ENCODE data around the gene DEFB121. TPM values are rescaled to one million over a fixed set of nuclear protein-coding genes. Genes with fewer than 3 reads are reported as not detected.

DEFB121 gene
- total and polyA plus RNA-seq, 2 donors (not counting 1 experiment from before 2014, with no cell fraction given): not detected

DNA sequence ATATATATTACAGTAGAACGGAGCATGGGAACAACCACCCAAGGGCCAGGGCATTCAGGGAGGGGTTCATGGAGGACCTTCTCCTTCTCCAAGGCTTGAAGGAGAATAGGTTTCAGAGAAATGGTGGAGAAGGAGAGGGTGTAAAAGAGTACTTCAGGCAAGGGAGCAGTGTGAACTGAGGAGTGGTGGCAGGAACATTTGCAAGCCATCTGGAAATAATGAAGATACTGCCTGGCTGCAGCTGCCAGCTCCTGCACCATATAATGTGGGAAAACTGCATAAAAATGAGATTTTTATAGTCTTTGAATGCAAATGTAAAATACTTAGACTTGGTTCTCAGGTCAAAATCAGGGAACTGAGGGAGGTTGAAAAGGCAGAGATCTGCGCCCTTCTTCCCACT is 9.6 kb upstream of the DEFB121 start:
- Histone ChIP-seq H2AFZ (ENCODE audit: insufficient read depth, low read depth, low read length, poor library complexity, severe bottlenecking) (no peak overlapping the region), H3K79me2 (ENCODE audit: control insufficient read depth, insufficient read depth, low read length) (no peaks in the 10 kb centered on the region), H3K4me1 (ENCODE audit: control insufficient read depth in 2 of 2, insufficient read depth in 2 of 2, low read length in 2 of 2) (no peaks in the 10 kb centered on the region), H3K36me3 (replicated peaks in 1 of 2; ENCODE audit: control extremely low read depth in 1 of 2, control insufficient read depth in 1 of 2, extremely low read depth in 1 of 2, insufficient read depth in 2 of 2, low read length in 1 of 2) (no peaks in the 10 kb centered on the region), H3K9me3 (ENCODE audit: control extremely low read depth in 1 of 3, control insufficient read depth in 2 of 3, insufficient read depth in 1 of 3, low read length in 2 of 3) (no peaks in the 10 kb centered on the region), H3K9ac (ENCODE audit: low read length) (no peak overlapping the region), H4K20me1 (ENCODE audit: control insufficient read depth, insufficient read depth, low read length, poor library complexity, severe bottlenecking) (no peaks in the 10 kb centered on the region), H3K27me3 (replicated peaks in 1 of 4; ENCODE audit: control extremely low read depth in 1 of 4, control insufficient read depth in 3 of 4, insufficient read depth in 4 of 4, low read length in 3 of 4) (no peaks in the 10 kb centered on the region), H3K27ac (ENCODE audit: low read length in 2 of 2) (no peak overlapping the region), H3K4me3 (ENCODE audit: control extremely low read depth in 1 of 5, extremely low read depth in 1 of 5, insufficient read depth in 1 of 5, low read depth in 2 of 5, low read length in 4 of 5) (no peak overlapping the region), H3K4me2 (replicated peaks; ENCODE audit: low read depth, low read length, poor library complexity, severe bottlenecking) (no peak overlapping the region)
- DNase-seq: no peak
- ChIA-PET CTCF (no interaction called here), POLR2A (no interaction called here)
- intact Hi-C loops (cut with micrococcal nuclease): no loop called here
- ATAC-seq (ENCODE audit: low read depth): no peak
- H3K27ac Mint-ChIP-seq: no peak overlapping the region
- WGBS (ENCODE audit: insufficient coverage): 100% methylated on average over 1 of the region's 2 CpGs
- no peaks in the 10 kb centered on the region for H3K4me1 Mint-ChIP-seq
- H3K27me3 Mint-ChIP-seq: no peaks in the 10 kb centered on the region
- H3K9me3 Mint-ChIP-seq (ENCODE audit: insufficient read depth): peaks cover 5% of the 10 kb centered on the region
- TF ChIP-seq CTCF (IDR thresholded peaks at IDR 0.05): no peak
- TF ChIP-seq EZH2 (IDR thresholded peaks at IDR 0.05; ENCODE audit: borderline replicate concordance, insufficient read depth, low read depth, low read length, poor library complexity, severe bottlenecking): no peak
- no peak overlapping the region for H3K4me3 Mint-ChIP-seq

GRCh38 chr20:31414381-31414780 is 8.4 kb upstream of the DEFB121 start:
- DNase-seq: no peak
- no peak overlapping the region for H3K27ac ChIP-seq (ENCODE audit: low read length in 2 of 2)
- no peak overlapping the region for H3K9ac ChIP-seq (ENCODE audit: low read length)
- Mint-ChIP-seq H3K9me3 (ENCODE audit: insufficient read depth) (peaks cover 7% of the 10 kb centered on the region), H3K4me1 (no peaks in the 10 kb centered on the region), H3K4me3 (no peak overlapping the region), H3K27ac (no peak overlapping the region), H3K27me3 (peaks cover 2% of the 10 kb centered on the region)
- H3K27me3 ChIP-seq (replicated peaks in 1 of 4; ENCODE audit: control extremely low read depth in 1 of 4, control insufficient read depth in 3 of 4, insufficient read depth in 4 of 4, low read length in 3 of 4): no peaks in the 10 kb centered on the region
- no peaks in the 10 kb centered on the region for H3K36me3 ChIP-seq (replicated peaks in 1 of 2; ENCODE audit: control extremely low read depth in 1 of 2, control insufficient read depth in 1 of 2, extremely low read depth in 1 of 2, insufficient read depth in 2 of 2, low read length in 1 of 2)
- peaks cover 0 to 2% (median 0%) of the 10 kb centered on the region in 3 donors for H3K9me3 ChIP-seq (ENCODE audit: control extremely low read depth in 1 of 3, control insufficient read depth in 2 of 3, insufficient read depth in 1 of 3, low read length in 2 of 3)
- ChIA-PET CTCF (interaction anchor here (0.7 to 1.6 kb wide), 2 partner anchors 8 to 9 kb away, joined by 3 to 4 read pairs; no protein-coding TSS in a partner anchor), POLR2A (no interaction called here)
- no peaks in the 10 kb centered on the region for H3K4me1 ChIP-seq (ENCODE audit: control insufficient read depth in 2 of 2, insufficient read depth in 2 of 2, low read length in 2 of 2)
- no peaks in the 10 kb centered on the region for H3K79me2 ChIP-seq (ENCODE audit: control insufficient read depth, insufficient read depth, low read length)
- H2AFZ ChIP-seq (ENCODE audit: insufficient read depth, low read depth, low read length, poor library complexity, severe bottlenecking): no peak overlapping the region
- no peak overlapping the region for H3K4me3 ChIP-seq (ENCODE audit: control extremely low read depth in 1 of 5, extremely low read depth in 1 of 5, insufficient read depth in 1 of 5, low read depth in 2 of 5, low read length in 4 of 5)
- intact Hi-C loops (cut with micrococcal nuclease): no loop called here
- H3K4me2 ChIP-seq (replicated peaks; ENCODE audit: low read depth, low read length, poor library complexity, severe bottlenecking): no peak overlapping the region
- WGBS (ENCODE audit: insufficient coverage): 89% methylated on average over 4 of the region's 6 CpGs
- ATAC-seq (ENCODE audit: low read depth): no peak
- no peaks in the 10 kb centered on the region for H4K20me1 ChIP-seq (ENCODE audit: control insufficient read depth, insufficient read depth, low read length, poor library complexity, severe bottlenecking)
- TF ChIP-seq CTCF (IDR thresholded peaks at IDR 0.05): no peak
- TF ChIP-seq EZH2 (IDR thresholded peaks at IDR 0.05; ENCODE audit: borderline replicate concordance, insufficient read depth, low read depth, low read length, poor library complexity, severe bottlenecking): no peak
